Middle frontal gyrus (tissue), 1 donor: ENCODE data around the gene TXNRD2.

Experiments used
- DNase-seq: peaks from one replicate; pipeline ENCODE4 v3.0.0-alpha.2; 2015; ENCODE audit warnings: low spot score; ENCODE audit errors: extremely low spot score

TXNRD2 gene

GRCh38 chr22:19966908-19967750 is 25.5 kb upstream of the TXNRD2 start:
- no peak for DNase-seq

DNA sequence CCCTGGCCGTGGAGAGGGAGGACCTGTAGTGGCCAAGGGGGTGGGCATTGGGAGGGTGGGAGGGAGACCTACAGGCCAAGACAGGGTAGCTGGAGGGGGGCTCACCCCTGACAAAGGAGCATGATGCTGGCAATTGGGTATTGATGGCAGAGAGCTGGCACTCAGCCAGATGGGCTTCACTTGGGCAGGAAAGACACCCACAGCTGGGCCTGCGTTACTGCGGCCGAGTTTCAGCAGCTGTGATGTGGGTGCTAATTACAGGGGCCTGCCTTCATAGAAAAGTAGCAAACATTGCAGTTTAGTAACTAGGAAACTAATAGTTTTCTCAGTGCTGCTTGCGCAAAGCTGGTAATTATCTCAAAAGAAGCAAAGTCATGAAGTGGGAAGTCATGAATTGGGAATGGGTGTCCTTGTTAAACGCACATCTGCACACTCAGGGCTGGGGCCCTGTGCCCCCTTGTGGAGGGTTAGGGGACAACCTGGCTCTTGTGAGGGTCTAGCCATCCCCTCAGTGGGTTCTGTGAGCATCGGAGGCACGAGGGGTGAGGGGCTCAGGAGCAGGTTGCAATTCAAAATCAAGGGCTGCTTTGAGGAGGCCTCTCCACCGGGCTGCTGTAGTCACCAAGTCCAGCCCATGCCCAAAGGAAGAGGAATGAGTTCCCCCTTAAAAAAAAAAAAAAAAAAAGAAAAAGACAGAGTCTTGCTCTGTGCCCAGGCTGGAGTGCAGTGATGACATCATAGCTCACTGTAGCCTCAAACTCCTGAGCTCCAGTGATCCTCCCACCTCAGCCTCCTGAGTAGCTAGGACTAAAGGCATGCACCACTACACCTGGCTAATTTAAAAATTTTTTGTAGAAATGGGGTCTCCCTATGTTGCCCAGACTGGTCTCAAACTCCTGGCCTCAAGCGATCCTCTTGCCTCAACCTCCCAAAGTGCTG is 24.4 kb upstream of the TXNRD2 start:
- DNase-seq: no peak

GRCh38 chr22:19964701-19965386 is 23.2 kb upstream of the TXNRD2 start:
- no peak for DNase-seq

DNA sequence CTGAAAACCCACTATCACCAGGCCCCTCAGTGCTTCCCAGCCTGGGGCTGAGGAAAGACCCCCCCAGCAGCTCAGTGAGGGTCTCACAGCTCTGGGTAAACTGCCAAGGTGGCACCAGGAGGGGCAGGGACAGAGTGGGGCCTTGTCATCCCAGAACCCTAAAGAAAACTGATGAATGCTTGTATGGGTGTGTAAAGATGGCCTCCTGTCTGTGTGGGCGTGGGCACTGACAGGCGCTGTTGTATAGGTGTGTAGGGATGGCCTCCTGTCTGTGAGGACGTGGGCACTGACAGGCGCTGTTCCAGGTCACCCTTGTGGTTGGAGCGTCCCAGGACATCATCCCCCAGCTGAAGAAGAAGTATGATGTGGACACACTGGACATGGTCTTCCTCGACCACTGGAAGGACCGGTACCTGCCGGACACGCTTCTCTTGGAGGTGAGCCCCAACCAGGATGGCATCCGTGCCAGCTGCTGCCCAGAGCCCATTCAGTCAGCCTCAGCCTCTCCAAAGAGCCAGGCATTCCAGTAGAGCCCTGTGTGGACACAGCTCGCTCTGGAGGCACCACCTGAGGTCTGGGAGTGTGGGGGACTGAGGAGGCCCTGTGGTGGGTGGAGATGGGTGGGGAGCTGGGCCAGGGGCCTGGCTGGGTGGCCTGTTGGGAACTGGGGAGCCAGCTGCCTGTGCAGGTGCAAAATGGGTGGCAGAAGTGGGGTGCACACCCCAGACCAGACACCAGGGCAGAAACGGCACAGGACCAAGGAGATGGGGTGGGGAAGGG is 22.4 kb upstream of the TXNRD2 start:
- no peak for DNase-seq

GRCh38 chr22:19962909-19963806 is 21.5 kb upstream of the TXNRD2 start:
- no peak for DNase-seq

- no peak for DNase-seq
Measured at GRCh38 chr22:19962246-19962908, 20.8 kb upstream of the TXNRD2 start.

DNA sequence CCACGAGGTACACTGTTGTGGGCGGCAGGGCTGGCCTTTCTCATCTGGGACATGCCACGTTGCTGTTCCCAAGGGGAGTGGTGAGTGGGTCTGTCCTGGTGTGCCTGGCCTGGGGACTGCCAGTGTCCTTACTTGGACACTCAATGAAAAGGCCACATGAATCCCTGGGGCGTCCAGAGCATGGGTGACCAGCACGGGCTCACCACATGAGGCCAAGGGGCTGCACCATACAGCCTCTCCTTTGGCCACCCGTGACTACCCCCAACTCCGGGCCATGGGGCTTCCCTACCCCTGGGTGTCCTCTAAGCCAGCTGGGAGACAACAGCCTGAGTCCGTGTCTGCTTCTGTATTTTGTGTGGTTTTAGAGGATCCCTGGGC is 20.2 kb upstream of the TXNRD2 start:
- no peak for DNase-seq

DNA sequence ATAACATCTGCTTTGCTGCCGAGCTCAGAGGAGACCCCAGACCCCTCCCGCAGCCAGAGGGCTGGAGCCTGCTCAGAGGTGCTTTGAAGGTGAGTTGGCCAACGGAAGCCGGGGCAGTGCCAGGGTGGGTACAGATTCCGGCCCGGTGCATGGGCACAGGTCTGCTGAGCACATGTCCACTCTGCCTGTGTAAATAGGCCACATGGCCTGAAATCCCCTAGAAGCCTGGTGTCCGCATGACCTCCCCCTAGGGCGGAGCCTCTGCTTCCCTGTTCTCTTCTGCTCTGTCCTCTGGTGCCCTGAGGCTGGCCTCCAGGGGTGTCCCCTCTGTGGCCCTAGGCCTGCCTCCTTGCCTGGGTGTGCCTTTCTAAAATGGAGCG is 19.6 kb upstream of the TXNRD2 start:
- no peak for DNase-seq

- DNase-seq: no peak
Measured at GRCh38 chr22:19960491-19961200, 19.0 kb upstream of the TXNRD2 start.

DNA sequence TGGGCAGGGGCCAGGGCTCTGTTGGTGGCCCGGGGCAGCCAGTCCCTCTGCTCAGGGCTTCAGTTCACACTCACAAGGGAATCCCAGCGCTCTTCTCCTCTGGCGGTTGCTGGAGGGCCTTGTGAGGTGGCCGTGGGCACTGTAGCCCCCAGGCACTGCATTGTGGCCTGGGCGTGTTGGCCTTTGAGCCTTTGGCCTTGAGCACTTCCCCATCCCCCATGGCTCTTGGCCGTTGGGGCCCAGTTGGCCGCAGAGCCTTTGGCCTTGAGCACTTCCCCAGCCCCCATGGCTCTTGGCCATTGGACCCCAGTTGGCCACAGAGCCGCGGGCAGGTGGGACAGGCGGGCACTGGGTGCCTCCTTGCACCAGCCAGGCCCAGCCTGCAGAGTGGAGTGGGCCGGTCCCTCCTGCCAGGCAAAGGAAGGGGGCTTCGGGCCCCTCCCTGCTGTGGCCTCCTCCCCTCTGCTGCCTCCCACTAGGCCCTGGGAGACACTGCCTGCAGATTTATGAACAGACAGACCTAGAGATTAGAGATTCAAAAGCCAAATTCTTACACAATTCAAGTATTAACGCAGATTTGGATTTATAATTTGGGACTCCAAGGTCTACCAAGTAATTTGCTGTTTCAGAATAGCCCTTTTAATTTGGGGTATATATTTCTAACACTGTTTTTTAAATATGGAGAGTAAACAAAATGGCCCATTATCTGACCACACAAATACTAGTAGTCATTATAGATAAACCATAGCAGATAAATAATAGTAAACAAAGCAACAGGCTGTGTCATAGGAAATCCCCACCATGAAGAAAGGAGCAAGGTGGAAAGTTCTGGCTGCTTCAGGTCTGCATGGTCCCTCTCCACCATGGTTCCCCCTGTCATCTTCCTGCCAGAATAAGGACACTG is 18.2 kb upstream of the TXNRD2 start:
- no peak for DNase-seq

GRCh38 chr22:19959043-19959586 is 17.5 kb upstream of the TXNRD2 start:
- no peak for DNase-seq

DNA sequence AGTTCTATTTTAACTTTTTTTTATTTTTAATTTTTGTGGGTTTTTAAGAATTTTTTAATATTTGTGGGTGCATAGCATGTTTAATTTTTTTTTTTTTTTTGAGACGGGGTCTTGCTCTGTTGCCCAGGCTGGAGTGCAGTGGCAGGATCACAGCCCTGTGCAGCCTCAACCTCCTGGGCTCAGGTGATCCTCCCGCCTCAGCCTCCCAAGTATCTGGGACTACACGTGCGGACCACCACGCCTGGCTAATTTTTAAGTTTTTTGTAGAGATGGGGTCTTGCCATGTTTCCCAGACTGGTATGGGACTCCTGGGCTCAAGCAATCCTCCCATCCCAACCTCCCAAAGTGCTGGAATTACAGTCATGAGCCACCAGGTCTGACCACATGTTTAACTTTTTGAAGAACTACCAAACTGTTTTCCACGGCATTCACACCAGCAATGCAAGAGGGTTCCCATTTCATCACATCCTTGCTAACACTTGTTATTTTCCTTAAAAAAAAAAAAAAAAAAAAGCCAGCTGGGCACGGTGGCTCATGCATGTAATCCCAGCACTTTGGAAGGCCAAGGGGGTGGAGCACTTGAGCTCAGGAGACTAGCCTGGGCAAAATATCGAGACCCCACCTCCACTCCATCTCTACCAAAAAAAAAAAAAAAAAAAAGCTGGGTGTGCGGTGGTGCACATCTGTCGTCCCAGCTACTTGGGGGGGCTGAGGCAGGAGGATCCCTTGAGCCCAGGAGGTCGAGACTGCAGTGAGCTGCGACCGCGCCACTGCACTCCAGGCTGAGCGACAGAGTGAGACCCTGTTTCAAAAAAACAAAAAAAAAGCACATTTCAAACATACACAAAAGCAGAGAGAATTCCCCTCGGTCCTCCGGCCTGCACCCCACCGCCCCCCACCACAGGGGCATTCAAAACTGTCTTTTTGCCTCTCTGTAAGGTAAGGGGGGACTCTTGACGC is 16.7 kb upstream of the TXNRD2 start:
- DNase-seq: no peak

DNA sequence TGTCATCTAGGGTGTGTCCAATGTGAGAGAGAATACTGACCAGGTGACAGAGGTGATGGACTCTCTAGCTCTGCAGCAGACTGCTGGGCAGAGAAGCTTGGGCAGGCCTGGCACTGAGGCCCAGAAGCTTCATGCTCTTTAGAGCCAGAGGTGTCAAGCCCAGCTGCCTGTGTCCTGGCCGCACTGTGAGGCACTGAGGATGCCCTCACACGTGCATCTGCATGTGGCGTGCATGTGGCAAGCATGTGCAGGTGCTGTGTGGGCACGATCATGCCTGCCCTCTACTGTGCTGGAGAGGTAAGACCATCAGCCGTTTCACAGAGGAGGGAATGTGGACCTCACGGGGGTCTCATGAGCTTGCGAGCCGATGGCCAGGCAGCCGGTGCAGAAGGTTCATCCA is 15.8 kb upstream of the TXNRD2 start:
- no peak for DNase-seq

- DNase-seq: no peak
Measured at GRCh38 chr22:19955241-19956128, 13.9 kb upstream of the TXNRD2 start.

DNA sequence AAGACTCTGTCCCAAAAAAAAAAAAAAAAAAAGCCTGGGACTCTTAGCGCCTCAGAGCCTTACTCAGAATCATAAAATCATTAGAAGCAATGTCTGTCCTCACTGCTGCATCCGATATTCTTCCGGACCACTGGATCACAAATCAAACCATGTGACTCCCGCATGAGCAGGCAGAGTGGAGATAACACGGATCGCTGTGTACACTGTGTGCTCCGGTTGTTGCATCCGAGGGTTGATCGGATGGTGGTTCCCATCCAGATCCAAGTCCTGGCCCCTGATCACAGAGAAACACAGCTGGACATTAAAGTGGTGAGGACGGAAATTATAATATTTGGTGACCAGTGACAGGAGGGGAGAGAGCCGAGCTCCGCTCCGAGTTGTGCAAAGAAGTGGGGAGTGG is 9.7 kb upstream of the TXNRD2 start:
- DNase-seq: no peak
